ENCODE measurements around the gene ACSF3.
"Not testable (repeated sequence)": the region's sequence is repeated elsewhere in the genome, so short reads cannot be mapped to it uniquely, and the experiment has no call there.

ACSF3 gene

GRCh38 chr16:89161763-89162713, 68.4 kb downstream of the ACSF3 start:
- no peak for DNase-seq (ENCODE audit: low read depth)

DNA sequence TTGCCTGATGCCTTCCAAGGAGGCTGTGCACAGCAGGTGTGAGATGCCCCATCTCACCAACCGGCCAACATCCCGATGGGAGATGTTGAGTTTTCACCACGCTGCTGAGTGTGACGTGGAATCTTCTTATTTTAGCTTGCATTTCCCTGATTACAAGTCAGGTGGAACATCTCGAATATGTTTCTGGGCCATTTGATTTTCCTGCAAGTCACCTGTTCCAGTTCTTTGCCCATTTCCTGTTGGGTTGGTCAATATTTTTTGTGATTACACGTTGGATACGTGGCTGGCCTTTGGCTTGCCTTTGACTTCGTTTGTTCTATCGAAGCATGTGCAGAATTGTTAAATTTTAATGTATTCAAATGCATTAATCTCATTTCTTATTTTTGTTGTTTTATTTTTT, 69.6 kb downstream of the ACSF3 start:
- no peak for DNase-seq (ENCODE audit: low read depth)

GRCh38 chr16:89164436-89164835, 70.8 kb downstream of the ACSF3 start:
- no peak for DNase-seq (ENCODE audit: low read depth)

GRCh38 chr16:89164847-89165680, 71.4 kb downstream of the ACSF3 start:
- DNase-seq (ENCODE audit: low read depth): no peak

DNA sequence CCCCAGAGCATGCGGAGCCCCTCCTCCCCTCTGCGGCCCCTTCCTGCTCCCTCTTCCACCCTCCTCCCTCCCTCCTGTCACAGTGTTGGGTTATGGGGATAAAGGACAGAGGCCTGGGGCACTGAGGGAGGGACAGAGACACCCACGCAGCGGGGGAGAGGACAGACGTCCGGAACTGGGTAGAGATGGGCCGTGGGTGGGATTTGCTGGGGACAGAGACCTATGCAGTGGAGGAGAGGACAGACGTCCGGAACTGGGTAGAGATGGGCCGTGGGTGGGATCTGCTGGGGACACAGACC, 72.0 kb downstream of the ACSF3 start:
- DNase-seq (ENCODE audit: low read depth): not testable (repeated sequence)

- no peak for DNase-seq (ENCODE audit: low read depth)
These were observed 73.2 kb downstream of the ACSF3 start for GRCh38 chr16:89166696-89167424.

DNA sequence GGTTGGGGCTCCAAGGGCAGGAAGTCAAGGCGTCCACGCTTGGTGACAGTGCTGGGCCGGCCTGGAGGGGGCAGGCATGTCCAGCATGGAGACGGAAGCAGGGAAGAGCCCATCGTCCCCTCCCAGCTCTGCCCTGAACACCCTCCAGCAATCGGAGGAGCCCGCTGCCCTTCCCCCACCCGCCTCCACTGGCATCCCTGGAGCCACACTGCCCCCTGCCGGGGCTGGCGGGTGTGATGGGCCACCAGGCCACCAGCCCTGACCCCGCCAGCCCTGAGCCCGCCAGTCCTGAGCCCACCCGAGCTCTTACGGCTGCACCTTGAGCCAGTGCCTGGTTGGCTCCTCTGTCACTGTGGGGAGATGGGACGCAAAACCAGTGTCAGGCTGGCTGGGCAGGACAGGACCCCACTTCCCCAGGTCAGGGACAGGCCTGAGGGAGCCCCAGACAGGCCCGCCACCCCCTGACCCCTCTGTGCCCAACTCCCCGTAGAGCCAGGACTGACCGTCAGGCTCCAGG, 73.8 kb downstream of the ACSF3 start:
- DNase-seq (ENCODE audit: low read depth): peak; percentile 37

GRCh38 chr16:89168381-89169189, 74.9 kb downstream of the ACSF3 start:
- no peak for DNase-seq (ENCODE audit: low read depth)

- no peak for DNase-seq (ENCODE audit: low read depth)
These were observed 76.1 kb downstream of the ACSF3 start for GRCh38 chr16:89169778-89170177.

- no peak for DNase-seq (ENCODE audit: low read depth)
These were observed 76.9 kb downstream of the ACSF3 start for GRCh38 chr16:89170346-89171215.

GRCh38 chr16:89171216-89172170, 77.8 kb downstream of the ACSF3 start, which contains the start of gene CDH15:
Gene CDH15 (plus strand): TSS chr16:89171748. CDS start chr16:89171832, 84 bp downstream.
- peak; percentile 88 for DNase-seq (ENCODE audit: low read depth)

DNA sequence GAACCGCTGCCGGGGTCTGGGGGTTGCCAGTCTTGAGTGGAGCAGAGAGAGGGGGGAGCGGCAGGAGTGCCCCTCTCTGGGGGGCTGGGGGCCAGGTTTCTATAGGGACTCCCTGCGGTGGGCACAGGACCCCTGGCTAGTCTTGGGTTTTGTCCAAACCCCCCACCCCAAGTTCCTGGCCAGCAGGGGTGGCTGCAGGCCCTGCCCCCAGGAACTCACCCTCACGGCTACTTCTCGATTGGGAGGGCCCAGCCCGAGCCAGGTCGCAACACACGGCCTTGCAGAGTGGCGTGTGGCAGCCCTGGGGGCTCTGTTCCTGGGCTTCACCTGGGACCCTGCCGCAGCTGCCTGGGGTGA, 78.5 kb downstream of the ACSF3 start:
- no peak for DNase-seq (ENCODE audit: low read depth)

DNA sequence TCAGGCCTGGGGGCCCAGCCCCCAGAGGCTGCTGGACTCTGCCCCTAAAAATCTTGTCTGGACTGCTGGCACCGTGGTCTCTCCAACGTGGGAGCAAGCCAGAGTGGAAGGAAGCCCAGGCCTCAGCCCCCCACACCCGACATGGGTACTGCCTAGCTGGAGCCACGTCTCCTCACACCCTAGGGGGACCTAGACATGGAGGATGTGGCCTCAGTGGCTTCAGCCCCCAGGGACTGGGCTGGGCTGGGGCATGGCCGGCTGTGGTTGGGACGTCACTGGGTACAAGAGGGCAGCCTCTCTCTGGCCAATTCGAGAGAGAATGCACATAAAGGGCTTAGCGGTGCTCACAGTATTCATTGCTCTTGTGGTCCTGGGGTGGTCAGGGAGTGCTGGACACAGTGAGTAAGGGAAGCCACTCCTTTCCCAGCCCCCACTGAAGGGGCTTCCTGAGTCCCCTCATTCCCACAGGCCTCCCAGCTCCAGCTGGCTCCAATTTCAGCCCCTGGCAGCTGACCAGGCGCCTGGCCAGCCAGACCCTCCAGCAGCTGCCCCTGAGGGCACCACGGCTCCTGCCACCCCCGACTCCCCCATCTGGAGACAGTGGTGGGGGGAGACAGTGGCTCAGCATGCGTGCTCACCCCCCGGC, 79.0 kb downstream of the ACSF3 start:
- DNase-seq (ENCODE audit: low read depth): no peak

GRCh38 chr16:89173174-89173921, 79.7 kb downstream of the ACSF3 start:
- DNase-seq (ENCODE audit: low read depth): no peak

DNA sequence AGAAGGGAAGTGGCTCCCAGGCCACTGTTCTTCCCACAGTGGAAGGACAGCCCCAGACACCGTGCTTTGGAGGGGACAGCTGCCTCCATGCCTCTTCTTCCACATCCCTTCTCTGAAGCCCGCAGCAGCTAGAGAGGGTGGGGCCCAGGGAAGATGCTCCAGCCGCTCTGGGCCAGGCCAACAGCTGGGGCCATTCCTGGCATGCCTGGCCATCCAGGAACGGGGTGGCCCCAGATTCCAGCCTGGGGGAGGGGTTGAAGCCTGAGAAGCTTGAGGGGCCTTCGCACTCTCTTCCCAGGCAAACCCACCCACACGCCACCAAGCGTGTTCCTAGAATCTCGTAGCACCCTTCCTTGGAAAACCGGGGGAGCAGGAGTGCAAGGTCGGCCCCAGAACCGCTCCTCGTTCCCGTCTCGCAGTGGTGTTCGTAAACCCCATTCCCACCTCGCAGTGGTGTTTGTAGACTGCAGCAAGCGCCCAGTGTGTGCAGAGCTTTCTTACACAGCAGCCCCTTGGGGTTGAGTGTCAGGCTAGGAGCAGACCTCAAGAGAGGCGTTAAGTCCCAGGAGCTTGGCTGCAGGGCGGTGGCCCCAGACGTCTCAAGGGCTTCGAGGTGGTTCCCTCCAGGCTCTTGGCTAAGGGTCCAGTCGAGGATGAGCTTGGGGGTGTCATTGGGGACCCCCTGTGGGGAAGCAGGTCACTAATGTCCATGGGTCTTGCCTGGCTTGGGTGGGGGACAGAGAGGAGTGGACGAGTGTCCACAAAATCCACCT, 80.6 kb downstream of the ACSF3 start:
- no peak for DNase-seq (ENCODE audit: low read depth)

- no peak for DNase-seq (ENCODE audit: low read depth)
These were observed 81.2 kb downstream of the ACSF3 start for GRCh38 chr16:89174877-89175276.
